Breast epithelium (tissue), 3 donors: ENCODE measurements around the gene GDNF.

ENCODE experiments used
- CTCF ChIP-seq, 3 donors: fragments of 450-650 bp; IDR thresholded peaks; one replicate each; pipeline ENCODE4 v1.5.1; 2016 to 2017; ENCODE audit warnings: antibody characterized with exemption in 3 of 3, mild to moderate bottlenecking in 3 of 3, moderate library complexity in 3 of 3
- POLR2A ChIP-seq: fragments of 450-650 bp; IDR thresholded peaks from one replicate; pipeline ENCODE4 v1.6.1; 2016; ENCODE audit warnings: antibody characterized with exemption, mild to moderate bottlenecking, moderate library complexity
- POLR2AphosphoS5 ChIP-seq, 3 donors: sonication (generic); formaldehyde crosslinking; IDR thresholded peaks; one replicate each; pipeline ENCODE4 v1.6.1; 2017; ENCODE audit warnings: antibody characterized with exemption in 3 of 3

- TF ChIP-seq CTCF (IDR thresholded peaks at IDR 0.05), result no peak
- no peak for TF ChIP-seq POLR2A
- TF ChIP-seq POLR2AphosphoS5 (IDR thresholded peaks at IDR 0.05), result no peak
Observed at GRCh38 chr5:37841203-37841602, 1.4 kb upstream of the GDNF start.
